ENCODE data around the gene IFI27L2. TPM values are rescaled to one million over a fixed set of nuclear protein-coding genes. Genes with fewer than 3 reads are reported as not detected.

Gene IFI27L2
- total RNA-seq, 1 donor from 2014 or later: 63.9 TPM

- Histone ChIP-seq H3K27me3 (ENCODE audit: insufficient read depth, low read length) (no peaks in the 10 kb centered on the region), H3K9ac (ENCODE audit: low read length) (no peak overlapping the region), H3K4me1 (ENCODE audit: insufficient read depth, low read length) (no peaks in the 10 kb centered on the region), H4K20me1 (ENCODE audit: insufficient read depth, low read length) (no peaks in the 10 kb centered on the region), H3K27ac (ENCODE audit: low read depth, low read length) (no peak overlapping the region), H3K4me2 (ENCODE audit: low read length) (no peak overlapping the region), H3K36me3 (ENCODE audit: insufficient read depth, low read length) (no peaks in the 10 kb centered on the region), H3K9me3 (ENCODE audit: insufficient read depth, low read depth, low read length) (no peaks in the 10 kb centered on the region), H2AFZ (ENCODE audit: low read depth, low read length) (no peak overlapping the region), H3K4me3 (ENCODE audit: insufficient read depth, low read depth, low read length) (no peak overlapping the region), H3K79me2 (ENCODE audit: insufficient read depth, low read length) (no peaks in the 10 kb centered on the region)
- H3K36me3 Mint-ChIP-seq (ENCODE audit: low read depth, unreplicated experiment): no peaks in the 10 kb centered on the region
- DNase-seq (ENCODE audit: low read depth): no peak
- H3K27ac Mint-ChIP-seq (ENCODE audit: unreplicated experiment): no peak overlapping the region
- no peak for TF ChIP-seq EZH2 (IDR thresholded peaks at IDR 0.05; ENCODE audit: insufficient read depth, low read length)
- TF ChIP-seq, protein P1, sequence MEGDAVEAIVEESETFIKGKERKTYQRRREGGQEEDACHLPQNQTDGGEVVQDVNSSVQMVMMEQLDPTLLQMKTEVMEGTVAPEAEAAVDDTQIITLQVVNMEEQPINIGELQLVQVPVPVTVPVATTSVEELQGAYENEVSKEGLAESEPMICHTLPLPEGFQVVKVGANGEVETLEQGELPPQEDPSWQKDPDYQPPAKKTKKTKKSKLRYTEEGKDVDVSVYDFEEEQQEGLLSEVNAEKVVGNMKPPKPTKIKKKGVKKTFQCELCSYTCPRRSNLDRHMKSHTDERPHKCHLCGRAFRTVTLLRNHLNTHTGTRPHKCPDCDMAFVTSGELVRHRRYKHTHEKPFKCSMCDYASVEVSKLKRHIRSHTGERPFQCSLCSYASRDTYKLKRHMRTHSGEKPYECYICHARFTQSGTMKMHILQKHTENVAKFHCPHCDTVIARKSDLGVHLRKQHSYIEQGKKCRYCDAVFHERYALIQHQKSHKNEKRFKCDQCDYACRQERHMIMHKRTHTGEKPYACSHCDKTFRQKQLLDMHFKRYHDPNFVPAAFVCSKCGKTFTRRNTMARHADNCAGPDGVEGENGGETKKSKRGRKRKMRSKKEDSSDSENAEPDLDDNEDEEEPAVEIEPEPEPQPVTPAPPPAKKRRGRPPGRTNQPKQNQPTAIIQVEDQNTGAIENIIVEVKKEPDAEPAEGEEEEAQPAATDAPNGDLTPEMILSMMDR (IDR thresholded peaks at IDR 0.05; ENCODE audit: insufficient read depth, low read depth, low read length): peak; percentile 33
- H3K4me1 Mint-ChIP-seq (ENCODE audit: low read depth, unreplicated experiment): peaks cover 9% of the 10 kb centered on the region
- no peak overlapping the region for H3K4me3 Mint-ChIP-seq (ENCODE audit: unreplicated experiment)
- H3K27me3 Mint-ChIP-seq (ENCODE audit: low read depth, unreplicated experiment): peaks cover 8% of the 10 kb centered on the region
- peaks cover 2% of the 10 kb centered on the region for H3K9me3 Mint-ChIP-seq (ENCODE audit: unreplicated experiment)
- no peak for FAIRE-seq
Measured at GRCh38 chr14:94143239-94143638, 13.8 kb upstream of the IFI27L2 start.

DNA sequence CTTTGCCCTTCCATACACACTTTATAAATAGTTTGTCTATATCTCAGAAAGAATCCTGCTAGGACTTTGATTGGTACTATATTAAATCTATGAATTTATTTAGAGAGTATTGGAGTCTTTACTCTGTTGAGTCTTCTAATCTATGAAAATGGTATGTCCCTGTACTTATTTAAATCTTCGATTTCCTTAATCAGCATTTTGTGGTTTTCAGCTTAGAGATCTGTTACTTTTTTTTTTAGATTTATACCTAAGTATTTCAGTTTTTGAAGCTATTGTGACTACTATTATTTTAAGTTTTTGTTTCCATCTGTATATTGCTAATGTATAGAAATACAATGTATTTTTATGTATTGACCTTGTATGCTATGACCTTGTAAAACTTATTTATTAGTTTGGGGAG is 13.4 kb upstream of the IFI27L2 start:
- no peak for TF ChIP-seq EZH2 (IDR thresholded peaks at IDR 0.05; ENCODE audit: insufficient read depth, low read length)
- TF ChIP-seq, protein P1 (IDR thresholded peaks at IDR 0.05; ENCODE audit: insufficient read depth, low read depth, low read length): no peak
- no peaks in the 10 kb centered on the region for H3K36me3 Mint-ChIP-seq (ENCODE audit: low read depth, unreplicated experiment)
- FAIRE-seq: no peak
- no peak overlapping the region for H2AFZ ChIP-seq (ENCODE audit: low read depth, low read length)
- H3K27ac ChIP-seq (ENCODE audit: low read depth, low read length): no peak overlapping the region
- no peak overlapping the region for H3K27ac Mint-ChIP-seq (ENCODE audit: unreplicated experiment)
- no peaks in the 10 kb centered on the region for H3K4me1 ChIP-seq (ENCODE audit: insufficient read depth, low read length)
- peaks cover 6% of the 10 kb centered on the region for H3K27me3 Mint-ChIP-seq (ENCODE audit: low read depth, unreplicated experiment)
- no peaks in the 10 kb centered on the region for H3K27me3 ChIP-seq (ENCODE audit: insufficient read depth, low read length)
- no peaks in the 10 kb centered on the region for H4K20me1 ChIP-seq (ENCODE audit: insufficient read depth, low read length)
- no peak overlapping the region for H3K9ac ChIP-seq (ENCODE audit: low read length)
- H3K4me1 Mint-ChIP-seq (ENCODE audit: low read depth, unreplicated experiment): peaks cover 9% of the 10 kb centered on the region
- DNase-seq (ENCODE audit: low read depth): no peak
- H3K4me3 ChIP-seq (ENCODE audit: insufficient read depth, low read depth, low read length): no peak overlapping the region
- no peaks in the 10 kb centered on the region for H3K36me3 ChIP-seq (ENCODE audit: insufficient read depth, low read length)
- no peaks in the 10 kb centered on the region for H3K79me2 ChIP-seq (ENCODE audit: insufficient read depth, low read length)
- no peak overlapping the region for H3K4me2 ChIP-seq (ENCODE audit: low read length)
- peaks cover 2% of the 10 kb centered on the region for H3K9me3 Mint-ChIP-seq (ENCODE audit: unreplicated experiment)
- no peak overlapping the region for H3K4me3 Mint-ChIP-seq (ENCODE audit: unreplicated experiment)
- no peaks in the 10 kb centered on the region for H3K9me3 ChIP-seq (ENCODE audit: insufficient read depth, low read depth, low read length)

- H3K27ac Mint-ChIP-seq (ENCODE audit: unreplicated experiment): no peak overlapping the region
- no peak for FAIRE-seq
- H3K9me3 Mint-ChIP-seq (ENCODE audit: unreplicated experiment): peaks cover 2% of the 10 kb centered on the region
- Histone ChIP-seq H4K20me1 (ENCODE audit: insufficient read depth, low read length) (no peaks in the 10 kb centered on the region), H3K27ac (ENCODE audit: low read depth, low read length) (no peak overlapping the region), H3K27me3 (ENCODE audit: insufficient read depth, low read length) (no peaks in the 10 kb centered on the region), H3K36me3 (ENCODE audit: insufficient read depth, low read length) (no peaks in the 10 kb centered on the region), H3K4me3 (ENCODE audit: insufficient read depth, low read depth, low read length) (no peak overlapping the region), H3K9me3 (ENCODE audit: insufficient read depth, low read depth, low read length) (no peaks in the 10 kb centered on the region), H3K4me1 (ENCODE audit: insufficient read depth, low read length) (no peaks in the 10 kb centered on the region), H3K79me2 (ENCODE audit: insufficient read depth, low read length) (no peaks in the 10 kb centered on the region), H3K4me2 (ENCODE audit: low read length) (no peak overlapping the region), H3K9ac (ENCODE audit: low read length) (no peak overlapping the region), H2AFZ (ENCODE audit: low read depth, low read length) (no peak overlapping the region)
- no peak for TF ChIP-seq EZH2 (IDR thresholded peaks at IDR 0.05; ENCODE audit: insufficient read depth, low read length)
- TF ChIP-seq, protein P1 (IDR thresholded peaks at IDR 0.05; ENCODE audit: insufficient read depth, low read depth, low read length): no peak
- no peak for DNase-seq (ENCODE audit: low read depth)
- no peak overlapping the region for H3K4me3 Mint-ChIP-seq (ENCODE audit: unreplicated experiment)
- H3K27me3 Mint-ChIP-seq (ENCODE audit: low read depth, unreplicated experiment): peaks cover 6% of the 10 kb centered on the region
- H3K36me3 Mint-ChIP-seq (ENCODE audit: low read depth, unreplicated experiment): no peaks in the 10 kb centered on the region
- peaks cover 9% of the 10 kb centered on the region for H3K4me1 Mint-ChIP-seq (ENCODE audit: low read depth, unreplicated experiment)
Measured at GRCh38 chr14:94142247-94142646, 12.8 kb upstream of the IFI27L2 start.
